K562 (cell line): ENCODE data around the gene OPRD1. TPM values are rescaled to one million over a fixed set of nuclear protein-coding genes. Genes with fewer than 3 reads are reported as not detected.

ENCODE experiments used
- ATAC-seq: fragments of 200-7000 bp; cut with Tn5 transposase; 3 replicates; pipeline ENCODE4 v1.9.1; 2020; ENCODE audit warnings: moderate library complexity
- BruUV-seq: library from RNA; stranded (reverse); fragments of 400-500 nt; replicated peaks from 2 replicates; lab custom pipeline; 2021; lab: Mats Ljungman, UMichigan
- CTCF ChIA-PET: fragments of 300-600 bp; formaldehyde crosslinking; extraction: SDS; loops from one replicate; lab custom pipeline; 2021; ENCODE audit warnings: low intra/inter-chr PET ratio; lab: Yijun Ruan, JAX
- POLR2A ChIA-PET: fragments of 300-600, 350-650 bp; sonication (Branson Sonifier 250); formaldehyde crosslinking; extraction: SDS; loops from one replicate; lab custom pipeline; 2021; ENCODE audit warnings: antibody characterized with exemption, inconsistent platforms; lab: Yijun Ruan, JAX
- DNase-seq, 4 experiments: peaks; one replicate each; pipeline versions ENCODE4 v3.0.0 to v3.0.0-alpha.2; 2011 to 2018; ENCODE audit warnings: low spot score in 3 of 4, mixed read lengths in 3 of 4; ENCODE audit errors: extremely low read depth in 1 of 4
- FAIRE-seq: peaks from 2 replicates; lab custom pipeline; 2011; peaks lifted over from hg19 to GRCh38; lab: Jason Lieb, UNC
- H2AFZ ChIP-seq: 2 replicates; pipeline ENCODE4 v1.6.0; 2011; ENCODE audit warnings: low read depth, low read length, control low read depth, inconsistent platforms
- H3K27ac ChIP-seq: fragments of 200-600 bp; 3 replicates; pipeline ENCODE4 v1.8.0; 2011; ENCODE audit warnings: low read depth, mild to moderate bottlenecking, control low read depth, inconsistent platforms, low read length, moderate library complexity, mixed read lengths; ENCODE audit errors: extremely low read depth
- H3K27me3 ChIP-seq, 2 experiments: fragments of 300-600 bp in 1 of 2; 2 replicates in 1 of 2; 3 replicates in 1 of 2; pipeline versions ENCODE4 v1.6.0 to v1.8.0; 2011; ENCODE audit warnings: inconsistent platforms in 2 of 2, low read length in 2 of 2, mild to moderate bottlenecking in 1 of 2, mixed read lengths in 1 of 2, moderate library complexity in 1 of 2; ENCODE audit not compliant: control insufficient read depth in 2 of 2, insufficient read depth in 2 of 2
- H3K36me3 ChIP-seq: fragments of 300-600 bp; 3 replicates; pipeline ENCODE4 v1.8.0; 2011; ENCODE audit warnings: mild to moderate bottlenecking, low read length, inconsistent platforms; ENCODE audit not compliant: control insufficient read depth, insufficient read depth
- H3K4me1 ChIP-seq, 2 experiments: fragments of 200-600 bp in 1 of 2; replicated peaks in 1 of 2; 2 replicates in 1 of 2; 3 replicates in 1 of 2; pipeline versions ENCODE4 v1.5.1 to v1.8.0; 2011; ENCODE audit warnings: inconsistent platforms in 2 of 2, low read length in 2 of 2, mild to moderate bottlenecking in 1 of 2, mixed read lengths in 1 of 2, moderate library complexity in 1 of 2; ENCODE audit not compliant: control insufficient read depth in 2 of 2, insufficient read depth in 2 of 2
- H3K4me2 ChIP-seq: 2 replicates; pipeline ENCODE4 v1.6.1; 2011; ENCODE audit warnings: low read length, control low read depth, inconsistent platforms, mixed read lengths; ENCODE audit not compliant: insufficient read depth
- H3K4me3 ChIP-seq: fragments of 200-600 bp; sonication (generic), shearing (Covaris generic); 2 replicates; pipeline ENCODE4 v1.5.1; 2016; ENCODE audit warnings: control low read depth, inconsistent platforms
- H3K79me2 ChIP-seq: fragments of 200-600 bp; 3 replicates; pipeline ENCODE4 v1.8.0; 2011; ENCODE audit warnings: low read length, inconsistent platforms; ENCODE audit not compliant: control insufficient read depth, insufficient read depth
- H3K9ac ChIP-seq, 2 experiments: 2 replicates each; pipeline versions ENCODE4 v1.6.0 to v1.6.1; 2011; ENCODE audit warnings: low read depth in 2 of 2, low read length in 2 of 2, control low read depth in 1 of 2, inconsistent platforms in 1 of 2, mild to moderate bottlenecking in 1 of 2, mixed read lengths in 1 of 2; ENCODE audit not compliant: insufficient read depth in 1 of 2
- H3K9me1 ChIP-seq: one replicate; pipeline ENCODE4 v1.6.0; 2011; ENCODE audit warnings: inconsistent platforms, mild to moderate bottlenecking, low read length, moderate library complexity; ENCODE audit not compliant: control insufficient read depth, insufficient read depth
- H3K9me3 ChIP-seq: replicated peaks from 2 replicates; pipeline ENCODE4 v1.5.1; 2011; ENCODE audit warnings: low read depth, low read length, inconsistent platforms; ENCODE audit not compliant: control insufficient read depth, insufficient read depth
- H4K20me1 ChIP-seq: replicated peaks from 2 replicates; pipeline ENCODE4 v1.6.1; 2011; ENCODE audit warnings: low read length, inconsistent platforms, mixed read lengths; ENCODE audit not compliant: control insufficient read depth, insufficient read depth
- CBFA2T3 ChIP-seq: fragments of 450-650 bp; IDR thresholded peaks from 2 replicates; pipeline ENCODE4 v1.6.1; 2017
- COPS2 ChIP-seq: fragments of 450-650 bp; conservative IDR thresholded peaks from 2 replicates; pipeline ENCODE4 v1.6.1; 2016; ENCODE audit warnings: mild to moderate bottlenecking, moderate library complexity
- GTF2E2 ChIP-seq: fragments of 200-800 bp; sonication (Bioruptor generic); IDR thresholded peaks from 2 replicates; pipeline ENCODE4 v1.6.1; 2016; ENCODE audit warnings: missing genetic modification characterization, missing compliant biosample characterization
- HOXB6 ChIP-seq: fragments of 250-450 bp; sonication (Bioruptor Pico); IDR thresholded peaks from 2 replicates; pipeline ENCODE4 v1.5.1; 2022; ENCODE audit warnings: mild to moderate bottlenecking, borderline replicate concordance
- JUN ChIP-seq, 2 experiments: sonication (generic) in 1 of 2; formaldehyde crosslinking in 1 of 2; IDR thresholded peaks; 2 replicates each; pipeline versions ENCODE4 v1.6.1 to v1.8.0; 2012 to 2022; ENCODE audit warnings: borderline replicate concordance in 2 of 2, mild to moderate bottlenecking in 2 of 2, improper control_type of control experiment in 1 of 2, low read depth in 1 of 2, low read length in 1 of 2, missing genetic modification reagents in 1 of 2
- MIER1 ChIP-seq: fragments of 450-650 bp; IDR thresholded peaks from 2 replicates; pipeline ENCODE4 v1.6.1; 2016; ENCODE audit warnings: antibody characterized with exemption, mild to moderate bottlenecking, low read depth
- NFE2 ChIP-seq: IDR thresholded peaks from 2 replicates; pipeline ENCODE4 v1.6.1; 2014; ENCODE audit warnings: antibody characterized with exemption, low read depth
- POLR3G ChIP-seq: IDR thresholded peaks from 2 replicates; pipeline ENCODE4 v1.6.1; 2011; ENCODE audit not compliant: insufficient read length, insufficient replicate concordance; ENCODE audit errors: extremely low read depth
- SETDB1 ChIP-seq: IDR thresholded peaks from one replicate; pipeline ENCODE4 v1.6.1; 2012; ENCODE audit warnings: low read length, control low read depth, inconsistent platforms
- SMARCA4 ChIP-seq: fragments of 450-650 bp; IDR thresholded peaks from 2 replicates; pipeline ENCODE4 v1.6.1; 2016
- SPI1 ChIP-seq: IDR thresholded peaks from 2 replicates; pipeline ENCODE4 v1.6.1; 2011; ENCODE audit warnings: low read depth, low read length, control low read depth, borderline replicate concordance
- TAL1 ChIP-seq: fragments of 450-650 bp; IDR thresholded peaks from 2 replicates; pipeline ENCODE4 v1.6.1; 2016; ENCODE audit warnings: mild to moderate bottlenecking
- XRCC5 ChIP-seq: fragments of 200-400 bp; formaldehyde crosslinking; IDR thresholded peaks from 2 replicates; pipeline ENCODE4 v1.6.1; 2017; ENCODE audit warnings: low read depth, mild to moderate bottlenecking, low read length
- ZNF311 ChIP-seq: fragments of 250-450 bp; sonication (Bioruptor Pico); IDR thresholded peaks from 2 replicates; pipeline ENCODE4 v1.4.0; 2020; ENCODE audit warnings: mild to moderate bottlenecking, moderate library complexity
- ZNF354B ChIP-seq: fragments of 250-450 bp; sonication (Bioruptor Pico); IDR thresholded peaks from 2 replicates; pipeline ENCODE4 v1.4.0; 2020
- ZNF41 ChIP-seq: fragments of 250-450 bp; sonication (Bioruptor Pico); conservative IDR thresholded peaks from 2 replicates; pipeline ENCODE4 v1.4.0; 2020; ENCODE audit warnings: mild to moderate bottlenecking
- ZNF589 ChIP-seq: fragments of 200-800 bp; sonication (Bioruptor generic); IDR thresholded peaks from 2 replicates; pipeline ENCODE4 v1.6.1; 2016; ENCODE audit warnings: low read depth, missing genetic modification characterization, missing compliant biosample characterization
- WGBS: fragments of 100-300 bp; shearing (Covaris generic); methylation state at CpG from one replicate; pipeline ENCODE4 v1.1.6; 2016; ENCODE audit warnings: low coverage, mixed read lengths; ENCODE audit not compliant: insufficient coverage; ENCODE audit errors: missing lambda C conversion rate; 5-methylcytosine and 5-hydroxymethylcytosine counted together
- in situ Hi-C: fragments of 300-500 bp; cut with MboI; formaldehyde crosslinking; loops from 4 replicates; pipeline ENCODE4 v1.15.0; 2018; ENCODE audit warnings: inconsistent platforms, mixed read lengths
- intact Hi-C: fragments of 100-400 bp; cut with micrococcal nuclease; formaldehyde crosslinking; loops from 2 replicates; pipeline ENCODE4 v1.14.2; 2022
- polyA plus RNA-seq, 8 experiments: library from polyadenylated mRNA; depleted of rRNA in 4 of 8; stranded (reverse) in 5 of 8; unstranded in 3 of 8; fragments of >200 nt; fragmentation: Nextera tagmentation in 2 of 8; fragmentation: Illumina TruSeq in 1 of 8; extraction: Ambion mirVana in 2 of 8; extraction: Trizol in 1 of 8; gene quantifications; 2 replicates each; pipeline versions ENCODE4 v1.2.1 to v1.2.3, GENCODE V29; 2011 to 2014; ENCODE audit warnings: inconsistent platforms in 1 of 8, missing spikeins in 1 of 8
- total RNA-seq, 7 experiments: library from RNA; depleted of rRNA in 6 of 7; stranded (reverse); fragments of >200 nt in 6 of 7; fragmentation: Illumina TruSeq in 2 of 7; extraction: Trizol in 2 of 7; gene quantifications; 2 replicates each; pipeline versions ENCODE4 v1.2.1 to v1.2.3, GENCODE V29; 2011 to 2021; ENCODE audit warnings: low replicate concordance in 1 of 7
- TF ChIP-seq, protein P1 (sequence below): fragments of 250-450 bp; sonication (Bioruptor Pico); IDR thresholded peaks from 2 replicates; pipeline ENCODE4 v1.5.0; 2020; ENCODE audit warnings: mild to moderate bottlenecking, borderline replicate concordance

Gene OPRD1
- total and polyA plus RNA-seq, 9 of the 15 experiments (the other 6 are each of a cell fraction or from before 2014, with no cell fraction given): under 0.01 to 0.03 (median under 0.01) TPM; not detected in 6

DNA sequence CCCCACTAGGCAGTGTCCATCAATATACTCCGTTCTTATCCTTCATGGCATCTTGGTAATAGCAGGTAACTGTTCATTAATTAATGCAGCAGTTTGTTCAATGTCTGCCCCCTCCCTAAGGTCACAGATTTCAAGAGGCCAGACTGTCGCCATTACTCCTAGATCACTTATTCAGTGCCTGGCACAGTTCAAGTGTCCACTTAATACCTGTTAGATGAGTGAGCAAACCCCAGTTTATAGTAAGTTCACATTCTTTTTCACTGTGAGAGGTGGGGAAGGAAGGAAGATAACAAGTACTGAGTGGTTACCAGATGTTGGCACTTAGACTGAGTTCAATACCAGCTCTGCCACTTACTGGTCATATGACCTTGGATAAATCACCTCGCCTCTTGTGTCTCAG is 36.4 kb downstream of the OPRD1 start:
- Histone ChIP-seq H3K4me1 (no peaks in the 10 kb centered on the region), H4K20me1 (no peaks in the 10 kb centered on the region), H3K9ac (no peak overlapping the region), H2AFZ (no peak overlapping the region), H3K9me3 (no peaks in the 10 kb centered on the region), H3K9me1 (no peaks in the 10 kb centered on the region)
- in situ Hi-C loops: no loop called here
- no TSS peak for BruUV-seq
- ATAC-seq (no peak), DNase-seq (no peak)
- CTCF ChIA-PET: no interaction called here
- TF ChIP-seq ZNF589: no peak
- TF ChIP-seq, protein P1, sequence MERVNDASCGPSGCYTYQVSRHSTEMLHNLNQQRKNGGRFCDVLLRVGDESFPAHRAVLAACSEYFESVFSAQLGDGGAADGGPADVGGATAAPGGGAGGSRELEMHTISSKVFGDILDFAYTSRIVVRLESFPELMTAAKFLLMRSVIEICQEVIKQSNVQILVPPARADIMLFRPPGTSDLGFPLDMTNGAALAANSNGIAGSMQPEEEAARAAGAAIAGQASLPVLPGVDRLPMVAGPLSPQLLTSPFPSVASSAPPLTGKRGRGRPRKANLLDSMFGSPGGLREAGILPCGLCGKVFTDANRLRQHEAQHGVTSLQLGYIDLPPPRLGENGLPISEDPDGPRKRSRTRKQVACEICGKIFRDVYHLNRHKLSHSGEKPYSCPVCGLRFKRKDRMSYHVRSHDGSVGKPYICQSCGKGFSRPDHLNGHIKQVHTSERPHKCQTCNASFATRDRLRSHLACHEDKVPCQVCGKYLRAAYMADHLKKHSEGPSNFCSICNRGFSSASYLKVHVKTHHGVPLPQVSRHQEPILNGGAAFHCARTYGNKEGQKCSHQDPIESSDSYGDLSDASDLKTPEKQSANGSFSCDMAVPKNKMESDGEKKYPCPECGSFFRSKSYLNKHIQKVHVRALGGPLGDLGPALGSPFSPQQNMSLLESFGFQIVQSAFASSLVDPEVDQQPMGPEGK (CRISPR knock-in tag): no peak
- no peak for TF ChIP-seq ZNF41 (CRISPR knock-in tag)
- TF ChIP-seq MIER1: no peak
- TF ChIP-seq SETDB1: no peak
- TF ChIP-seq XRCC5: no peak
- TF ChIP-seq TAL1: no peak
- no peak for TF ChIP-seq ZNF354B (CRISPR knock-in tag)
- TF ChIP-seq SPI1: no peak
- TF ChIP-seq COPS2: no peak
- no peak for TF ChIP-seq NFE2
- no peak for TF ChIP-seq JUN (IDR thresholded peaks at IDR 0.05; ENCODE audit: borderline replicate concordance, low read depth, low read length)
- no peak for TF ChIP-seq JUN (CRISPR knock-in tag; IDR thresholded peaks at IDR 0.05; ENCODE audit: borderline replicate concordance)
- TF ChIP-seq POLR3G: no peak
- TF ChIP-seq GTF2E2 (tag): no peak
- no peak for TF ChIP-seq HOXB6 (CRISPR knock-in tag)
- no peak for TF ChIP-seq ZNF311 (CRISPR knock-in tag)
- no peak for TF ChIP-seq CBFA2T3
- no peak for TF ChIP-seq SMARCA4
- TF ChIP-seq, all 486 proteins: peak for 0
- Histone ChIP-seq H3K4me3 (no peak overlapping the region), H3K36me3 (no peaks in the 10 kb centered on the region), H3K27ac (no peak overlapping the region), H3K79me2 (no peaks in the 10 kb centered on the region), H3K27me3 (peaks cover 15% of the 10 kb centered on the region in 2 experiments), H3K4me2 (no peak overlapping the region)
- POLR2A ChIA-PET: interaction anchor here (0.6 kb wide), 2 partner anchors 28 to 200 kb away, joined by 3 to 5 read pairs; partner anchors contain the start of gene RNU11
- intact Hi-C loops: loop anchor here (5.0 kb wide), 1 partner anchor 61 kb away; no protein-coding TSS in a partner anchor
- FAIRE-seq: no peak
- WGBS: 38% methylated on average over 3 of the region's 3 CpGs
